K562 (cell line): ENCODE data around the gene SHISA4. TPM values are rescaled to one million over a fixed set of nuclear protein-coding genes. Genes with fewer than 3 reads are reported as not detected.

Experiments
- C11orf30 ChIP-seq: fragments of 450-650 bp; IDR thresholded peaks from 2 replicates; pipeline ENCODE4 v1.6.1; 2016; ENCODE audit warnings: low read depth, mild to moderate bottlenecking
- E2F3 ChIP-seq: fragments of 250-450 bp; sonication (Bioruptor Pico); IDR thresholded peaks from 2 replicates; pipeline ENCODE4 v1.4.0; 2020; ENCODE audit warnings: mild to moderate bottlenecking
- FOSL1 ChIP-seq: fragments of 200-800 bp; sonication (Bioruptor generic); conservative IDR thresholded peaks from 2 replicates; pipeline ENCODE4 v1.6.1; 2016; ENCODE audit warnings: missing genetic modification characterization, missing compliant biosample characterization
- LCOR ChIP-seq: sonication (generic); formaldehyde crosslinking; IDR thresholded peaks from 2 replicates; pipeline ENCODE4 v1.8.0; 2022; ENCODE audit warnings: mild to moderate bottlenecking, missing genetic modification reagents
- MGA ChIP-seq: fragments of 450-650 bp; IDR thresholded peaks from 2 replicates; pipeline ENCODE4 v1.6.1; 2016; ENCODE audit warnings: mild to moderate bottlenecking, moderate library complexity
- NFIC ChIP-seq: fragments of 450-650 bp; IDR thresholded peaks from 2 replicates; pipeline ENCODE4 v1.6.1; 2017; ENCODE audit warnings: mild to moderate bottlenecking, inconsistent platforms
- RBM14 ChIP-seq: fragments of 200-400 bp; formaldehyde crosslinking; IDR thresholded peaks from 2 replicates; pipeline ENCODE4 v1.6.1; 2018; ENCODE audit warnings: low read depth, mild to moderate bottlenecking, low read length, moderate library complexity, borderline replicate concordance; ENCODE audit not compliant: insufficient read depth
- SMARCA4 ChIP-seq: fragments of 450-650 bp; IDR thresholded peaks from 2 replicates; pipeline ENCODE4 v1.6.1; 2016
- SMARCE1 ChIP-seq: fragments of 450-650 bp; IDR thresholded peaks from 2 replicates; pipeline ENCODE4 v1.7.1; 2016; ENCODE audit warnings: mild to moderate bottlenecking
- SRSF1 ChIP-seq: fragments of 200-400 bp; formaldehyde crosslinking; IDR thresholded peaks from 2 replicates; pipeline ENCODE4 v1.6.1; 2017; ENCODE audit warnings: mild to moderate bottlenecking, low read depth, low read length, moderate library complexity
- TOE1 ChIP-seq, 2 experiments: fragments of 450-650 bp in 1 of 2; sonication (generic) in 1 of 2; formaldehyde crosslinking in 1 of 2; IDR thresholded peaks; 2 replicates each; pipeline versions ENCODE4 v1.7.1 to v1.8.0; 2016 to 2022; ENCODE audit warnings: borderline replicate concordance in 2 of 2, mild to moderate bottlenecking in 2 of 2, antibody characterized with exemption in 1 of 2, inconsistent platforms in 1 of 2, low read depth in 1 of 2, missing genetic modification reagents in 1 of 2, moderate library complexity in 1 of 2
- XRCC4 ChIP-seq: IDR thresholded peaks from one replicate; pipeline ENCODE4 v1.6.1; 2011; ENCODE audit not compliant: insufficient read depth, insufficient read length; ENCODE audit errors: extremely low read depth
- ZBTB1 ChIP-seq: sonication (generic); formaldehyde crosslinking; IDR thresholded peaks from 2 replicates; pipeline ENCODE4 v1.8.1; 2023; ENCODE audit warnings: missing genetic modification reagents, low read depth, mild to moderate bottlenecking, borderline replicate concordance
- polyA plus RNA-seq, 8 experiments: library from polyadenylated mRNA; depleted of rRNA in 4 of 8; stranded (reverse) in 5 of 8; unstranded in 3 of 8; fragments of >200 nt; fragmentation: Nextera tagmentation in 2 of 8; fragmentation: Illumina TruSeq in 1 of 8; extraction: Ambion mirVana in 2 of 8; extraction: Trizol in 1 of 8; gene quantifications; 2 replicates each; pipeline versions ENCODE4 v1.2.1 to v1.2.3, GENCODE V29; 2011 to 2014; ENCODE audit warnings: inconsistent platforms in 1 of 8, missing spikeins in 1 of 8
- total RNA-seq, 7 experiments: library from RNA; depleted of rRNA in 6 of 7; stranded (reverse); fragments of >200 nt in 6 of 7; fragmentation: Illumina TruSeq in 2 of 7; extraction: Trizol in 2 of 7; gene quantifications; 2 replicates each; pipeline versions ENCODE4 v1.2.1 to v1.2.3, GENCODE V29; 2011 to 2021; ENCODE audit warnings: low replicate concordance in 1 of 7
- TF ChIP-seq, protein P1 (sequence below): fragments of 450-650 bp; IDR thresholded peaks from one replicate; pipeline ENCODE4 v1.6.1; 2018; ENCODE audit warnings: mild to moderate bottlenecking, moderate library complexity; ENCODE audit not compliant: partially characterized antibody

Gene SHISA4
- total and polyA plus RNA-seq, 9 of the 15 experiments (the other 6 are each of a cell fraction or from before 2014, with no cell fraction given) = 0.15 to 0.95 (median 0.68) TPM; not detected in 2

- TF ChIP-seq MGA = no peak; the same call in 1 of the 2 replicates
- TF ChIP-seq NFIC = peak; percentile 62
- peak; percentile 74 for TF ChIP-seq TOE1 (IDR thresholded peaks at IDR 0.05; ENCODE audit: borderline replicate concordance)
- TF ChIP-seq TOE1 (CRISPR knock-in tag; IDR thresholded peaks at IDR 0.05; ENCODE audit: borderline replicate concordance, low read depth) = no peak
- TF ChIP-seq XRCC4 = no peak
- TF ChIP-seq, protein P1, sequence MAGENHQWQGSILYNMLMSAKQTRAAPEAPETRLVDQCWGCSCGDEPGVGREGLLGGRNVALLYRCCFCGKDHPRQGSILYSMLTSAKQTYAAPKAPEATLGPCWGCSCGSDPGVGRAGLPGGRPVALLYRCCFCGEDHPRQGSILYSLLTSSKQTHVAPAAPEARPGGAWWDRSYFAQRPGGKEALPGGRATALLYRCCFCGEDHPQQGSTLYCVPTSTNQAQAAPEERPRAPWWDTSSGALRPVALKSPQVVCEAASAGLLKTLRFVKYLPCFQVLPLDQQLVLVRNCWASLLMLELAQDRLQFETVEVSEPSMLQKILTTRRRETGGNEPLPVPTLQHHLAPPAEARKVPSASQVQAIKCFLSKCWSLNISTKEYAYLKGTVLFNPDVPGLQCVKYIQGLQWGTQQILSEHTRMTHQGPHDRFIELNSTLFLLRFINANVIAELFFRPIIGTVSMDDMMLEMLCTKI = no peak
- TF ChIP-seq RBM14 = no peak
- no peak for TF ChIP-seq C11orf30
- TF ChIP-seq SMARCA4 = peak; percentile 59; the same call in 1 of the 2 replicates
- TF ChIP-seq ZBTB1 = no peak
- 0 out of 2 replicates have a peak, but pooled peaks have one; percentile 41 for TF ChIP-seq SMARCE1
- TF ChIP-seq E2F3 (CRISPR knock-in tag) = 0 out of 2 replicates have a peak, but pooled peaks have one; percentile 39
- TF ChIP-seq FOSL1 = peak; percentile 77
- peak; percentile 86 for TF ChIP-seq LCOR (CRISPR knock-in tag)
- no peak for TF ChIP-seq SRSF1
These were observed 7.5 kb downstream of the SHISA4 start (continued) for GRCh38 chr1:201895913-201896807.
